DOHH2 (cell line): ENCODE measurements around the gene NATD1.

Source experiments
- H3F3A ChIP-seq: fragments of 200-600 bp; sonication (generic), shearing (Covaris generic); 2 replicates; pipeline ENCODE4 v1.6.0; 2016; ENCODE audit warnings: antibody characterized with exemption, mild to moderate bottlenecking; ENCODE audit not compliant: control insufficient read depth, insufficient read depth
- H3K27ac ChIP-seq: fragments of 200-600 bp; sonication (generic); 2 replicates; pipeline ENCODE4 v1.5.1; 2014; ENCODE audit warnings: low read depth, mild to moderate bottlenecking, low read length, moderate library complexity
- H3K27me3 ChIP-seq: fragments of 200-600 bp; sonication (generic); 2 replicates; pipeline ENCODE4 v1.6.1; 2014; ENCODE audit warnings: mild to moderate bottlenecking, low read length, mixed read lengths; ENCODE audit not compliant: control insufficient read depth
- H3K36me3 ChIP-seq: fragments of 200-600 bp; sonication (generic); 2 replicates; pipeline ENCODE4 v1.6.1; 2014; ENCODE audit warnings: mild to moderate bottlenecking, low read length, moderate library complexity, mixed read lengths; ENCODE audit not compliant: control insufficient read depth
- H3K4me1 ChIP-seq: fragments of 200-600 bp; sonication (generic); 2 replicates; pipeline ENCODE4 v1.6.1; 2014; ENCODE audit warnings: mild to moderate bottlenecking, low read length, mixed read lengths; ENCODE audit not compliant: control insufficient read depth
- H3K4me2 ChIP-seq: fragments of 200-600 bp; sonication (generic); 2 replicates; pipeline ENCODE4 v1.6.0; 2014; ENCODE audit warnings: mild to moderate bottlenecking, low read length, moderate library complexity
- H3K4me3 ChIP-seq: fragments of 200-600 bp; sonication (generic); 2 replicates; pipeline ENCODE4 v1.5.1; 2014; ENCODE audit warnings: mild to moderate bottlenecking, low read length, mixed read lengths
- H3K79me2 ChIP-seq: fragments of 200-600 bp; sonication (generic); 2 replicates; pipeline ENCODE4 v1.6.1; 2014; ENCODE audit warnings: mild to moderate bottlenecking, low read length, mixed read lengths; ENCODE audit not compliant: control insufficient read depth
- H3K9me2 ChIP-seq: fragments of 200-600 bp; sonication (generic); replicated peaks from 2 replicates; pipeline ENCODE4 v1.6.1; 2014; ENCODE audit warnings: mild to moderate bottlenecking, low read length, mixed read lengths; ENCODE audit not compliant: control insufficient read depth
- H3K9me3 ChIP-seq: fragments of 200-600 bp; sonication (generic); 2 replicates; pipeline ENCODE4 v1.6.1; 2014; ENCODE audit warnings: antibody characterized with exemption, low read length, mixed read lengths; ENCODE audit not compliant: control insufficient read depth, insufficient read depth
- H4K20me1 ChIP-seq: fragments of 200-600 bp; sonication (generic); 2 replicates; pipeline ENCODE4 v1.6.0; 2014; ENCODE audit warnings: low read depth, mild to moderate bottlenecking, antibody characterized with exemption, low read length, moderate library complexity; ENCODE audit not compliant: control insufficient read depth, insufficient read depth
- EZH2phosphoT487 ChIP-seq: fragments of 200-600 bp; sonication (generic); IDR thresholded peaks from 2 replicates; pipeline ENCODE4 v1.6.1; 2017; ENCODE audit warnings: borderline replicate concordance, mild to moderate bottlenecking, antibody characterized with exemption, low read length, moderate library complexity, mixed read lengths
- TF ChIP-seq, protein P1 (sequence below): fragments of 200-600 bp; sonication (generic); IDR thresholded peaks from one replicate; pipeline ENCODE4 v1.5.1; 2014; ENCODE audit warnings: antibody characterized with exemption, mild to moderate bottlenecking, low read depth, low read length; ENCODE audit not compliant: poor library complexity, severe bottlenecking

The NATD1 gene

DNA sequence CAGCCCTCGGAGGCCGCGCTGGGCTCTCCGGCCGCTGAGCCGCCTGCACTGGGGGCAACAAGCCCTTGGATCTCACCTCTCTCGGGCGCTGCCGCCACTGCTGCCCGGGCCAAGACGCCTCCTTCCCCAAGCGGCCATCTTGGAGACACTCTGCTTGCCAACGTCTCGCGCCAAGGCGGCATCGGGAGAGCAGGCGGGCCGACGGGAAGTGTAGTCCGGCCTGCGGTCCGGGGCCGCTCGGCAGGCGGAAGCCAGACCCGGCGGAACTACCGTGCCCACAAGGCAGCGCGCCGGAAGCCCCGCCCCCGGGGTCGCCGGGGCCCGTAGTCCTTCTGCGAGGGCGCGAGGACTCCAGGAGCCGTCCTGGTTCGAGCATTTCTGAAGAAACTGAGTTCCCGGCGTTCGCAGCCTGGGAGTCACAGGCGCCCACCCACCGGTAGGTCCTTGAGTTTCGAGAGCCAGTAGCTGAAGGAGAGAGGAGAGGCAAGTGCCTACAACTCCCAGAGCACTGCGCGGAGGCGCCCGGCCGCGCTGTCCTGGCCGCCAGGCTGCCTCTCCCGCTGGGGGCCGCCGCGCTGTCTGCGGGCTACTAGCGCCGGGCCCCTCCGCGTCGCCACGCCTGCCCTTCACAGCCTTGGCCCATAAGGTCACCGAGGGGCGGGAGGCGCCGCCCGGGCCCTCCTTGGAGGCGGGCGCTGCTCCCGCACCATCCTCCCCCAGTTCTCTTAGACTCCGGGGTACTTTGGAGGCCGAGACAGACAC lies 39.0 kb downstream of the NATD1 start, which contains the start of gene TMEM11:
TSS of gene TMEM11 (minus strand) at position 147 of the 762 bp plus-strand sequence. CDS start at position 138, 9 bp downstream.
- Histone ChIP-seq H3F3A (no peaks in the 10 kb centered on the region; the same call in 1 of the 2 replicates), H3K4me2 (peak within 1 kb of the TSS; percentile 99), H3K79me2 (peaks cover 96% of the 10 kb centered on the region), H3K9me3 (no peaks in the 10 kb centered on the region), H3K27ac (peak within 1 kb of the TSS; percentile 71), H3K9me2 (no peaks in the 10 kb centered on the region), H3K4me3 (peak within 1 kb of the TSS; percentile 94), H3K27me3 (no peaks in the 10 kb centered on the region), H3K4me1 (peaks cover 28% of the 10 kb centered on the region), H4K20me1 (peaks cover 28% of the 10 kb centered on the region), H3K36me3 (peaks cover 58% of the 10 kb centered on the region)
- TF ChIP-seq EZH2phosphoT487 = no peak
- TF ChIP-seq, protein P1, sequence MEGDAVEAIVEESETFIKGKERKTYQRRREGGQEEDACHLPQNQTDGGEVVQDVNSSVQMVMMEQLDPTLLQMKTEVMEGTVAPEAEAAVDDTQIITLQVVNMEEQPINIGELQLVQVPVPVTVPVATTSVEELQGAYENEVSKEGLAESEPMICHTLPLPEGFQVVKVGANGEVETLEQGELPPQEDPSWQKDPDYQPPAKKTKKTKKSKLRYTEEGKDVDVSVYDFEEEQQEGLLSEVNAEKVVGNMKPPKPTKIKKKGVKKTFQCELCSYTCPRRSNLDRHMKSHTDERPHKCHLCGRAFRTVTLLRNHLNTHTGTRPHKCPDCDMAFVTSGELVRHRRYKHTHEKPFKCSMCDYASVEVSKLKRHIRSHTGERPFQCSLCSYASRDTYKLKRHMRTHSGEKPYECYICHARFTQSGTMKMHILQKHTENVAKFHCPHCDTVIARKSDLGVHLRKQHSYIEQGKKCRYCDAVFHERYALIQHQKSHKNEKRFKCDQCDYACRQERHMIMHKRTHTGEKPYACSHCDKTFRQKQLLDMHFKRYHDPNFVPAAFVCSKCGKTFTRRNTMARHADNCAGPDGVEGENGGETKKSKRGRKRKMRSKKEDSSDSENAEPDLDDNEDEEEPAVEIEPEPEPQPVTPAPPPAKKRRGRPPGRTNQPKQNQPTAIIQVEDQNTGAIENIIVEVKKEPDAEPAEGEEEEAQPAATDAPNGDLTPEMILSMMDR = no peak

DNA sequence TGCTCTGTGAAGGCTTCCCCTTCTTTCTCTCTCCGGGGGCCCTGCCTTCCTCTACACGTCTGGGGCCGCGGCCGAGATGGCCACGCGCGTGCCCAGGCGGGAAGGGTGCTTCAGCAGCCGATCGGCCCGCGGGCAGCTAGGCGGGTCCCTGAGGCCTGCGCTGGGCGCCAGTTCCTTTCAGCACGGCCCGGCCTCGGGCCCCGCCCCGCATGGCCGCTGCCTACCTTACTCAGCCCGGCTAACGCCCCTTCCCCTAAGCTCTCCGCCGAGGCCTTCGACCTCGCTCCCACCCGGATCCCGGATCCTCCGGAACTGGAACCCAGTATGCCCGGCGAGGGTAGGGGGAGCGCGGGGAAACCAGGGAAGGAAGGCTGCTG lies 39.6 kb downstream of the NATD1 start:
- Histone ChIP-seq H3K79me2 (peaks cover 96% of the 10 kb centered on the region), H3K27ac (peak overlapping the region; percentile 71), H3K4me3 (peak overlapping the region; percentile 94), H3K36me3 (peaks cover 61% of the 10 kb centered on the region), H3F3A (no peaks in the 10 kb centered on the region; the same call in 1 of the 2 replicates), H3K4me1 (peaks cover 28% of the 10 kb centered on the region), H3K9me2 (no peaks in the 10 kb centered on the region), H4K20me1 (peaks cover 31% of the 10 kb centered on the region), H3K27me3 (no peaks in the 10 kb centered on the region), H3K9me3 (no peaks in the 10 kb centered on the region), H3K4me2 (peak overlapping the region; percentile 73)
- TF ChIP-seq, protein P1 = no peak
- no peak for TF ChIP-seq EZH2phosphoT487

DNA sequence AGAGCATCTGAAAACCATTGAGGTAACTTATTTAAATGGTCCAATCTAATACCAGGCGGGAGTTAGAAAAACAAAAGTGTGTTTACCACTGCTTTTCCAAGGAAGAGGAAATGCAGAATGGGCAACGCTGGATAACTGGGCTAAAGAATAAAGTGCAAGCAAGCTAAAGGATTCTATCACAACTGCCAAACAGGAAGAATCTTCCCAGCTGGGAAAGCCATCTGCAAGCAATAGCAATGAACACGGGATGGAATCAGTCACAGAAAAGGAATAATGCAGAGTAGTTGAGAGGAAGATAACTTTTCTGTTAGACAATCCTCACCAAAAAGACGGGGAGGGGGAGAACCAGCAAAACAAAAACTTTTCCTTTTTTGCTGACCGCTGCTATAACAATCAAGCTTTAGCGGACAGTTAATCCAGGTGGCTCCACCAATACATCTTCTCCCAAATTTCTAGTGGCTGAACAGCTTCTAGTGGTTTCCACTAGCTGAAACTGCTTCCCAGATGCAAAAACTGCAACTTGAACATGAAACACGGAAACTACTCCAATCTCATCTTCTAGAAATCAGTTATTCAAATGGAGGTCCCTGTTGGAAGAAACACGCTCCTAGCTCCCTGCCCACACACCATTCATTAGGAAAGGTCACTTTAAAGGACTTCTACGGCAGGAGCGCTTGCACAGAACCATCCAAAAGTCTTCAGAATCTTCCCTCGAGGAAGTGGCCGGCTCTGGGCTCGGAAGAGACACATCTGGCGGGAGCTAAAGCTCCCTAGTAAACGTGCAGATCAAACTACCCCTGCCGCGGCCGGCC lies 40.2 kb downstream of the NATD1 start:
- Histone ChIP-seq H3K4me1 (peaks cover 28% of the 10 kb centered on the region), H4K20me1 (peaks cover 26% of the 10 kb centered on the region), H3K27me3 (no peaks in the 10 kb centered on the region), H3K9me3 (no peaks in the 10 kb centered on the region), H3K27ac (peak overlapping the region; percentile 71), H3K36me3 (peaks cover 59% of the 10 kb centered on the region), H3F3A (no peaks in the 10 kb centered on the region), H3K79me2 (peaks cover 96% of the 10 kb centered on the region), H3K9me2 (no peaks in the 10 kb centered on the region), H3K4me3 (peak overlapping the region; percentile 94), H3K4me2 (peak overlapping the region; percentile 73)
- TF ChIP-seq EZH2phosphoT487 = no peak
- TF ChIP-seq, protein P1 = no peak
